Endodermal cell (in vitro differentiated cells): Measurements from ENCODE around the gene IGFL1. TPM values are rescaled to one million over a fixed set of nuclear protein-coding genes. Genes with fewer than 3 reads are reported as not detected.
"Not testable (repeated sequence)": the region's sequence is repeated elsewhere in the genome, so short reads cannot be mapped to it uniquely, and the experiment has no call there.

Experiments
- DNase-seq: peaks from one replicate; pipeline ENCODE4 v3.0.0-alpha.2; 2017
- H3K27ac ChIP-seq: 2 replicates; pipeline ENCODE4 v1.5.1; 2013; ENCODE audit warnings: mild to moderate bottlenecking, low read depth, low read length, moderate library complexity
- H3K27me3 ChIP-seq: 2 replicates; pipeline ENCODE4 v1.6.1; 2013; ENCODE audit warnings: mild to moderate bottlenecking, low read length, moderate library complexity; ENCODE audit not compliant: insufficient read depth, control insufficient read depth, poor library complexity, severe bottlenecking
- H3K36me3 ChIP-seq: 2 replicates; pipeline ENCODE4 v1.7.0; 2013; ENCODE audit warnings: mild to moderate bottlenecking, low read length, moderate library complexity; ENCODE audit not compliant: control insufficient read depth, insufficient read depth
- H3K4me1 ChIP-seq: one replicate; pipeline ENCODE4 v1.7.0; 2013; ENCODE audit warnings: low read length; ENCODE audit not compliant: control insufficient read depth, insufficient read depth
- H3K4me3 ChIP-seq: 2 replicates; pipeline ENCODE4 v1.5.1; 2013; ENCODE audit warnings: mild to moderate bottlenecking, low read length, moderate library complexity
- H3K9ac ChIP-seq: 2 replicates; pipeline ENCODE4 v1.6.1; 2013; ENCODE audit warnings: mild to moderate bottlenecking, low read length, moderate library complexity; ENCODE audit not compliant: poor library complexity, severe bottlenecking; ENCODE audit errors: extremely low read depth
- H3K9me3 ChIP-seq: 2 replicates; pipeline ENCODE4 v1.6.1; 2013; ENCODE audit warnings: mild to moderate bottlenecking, low read length, moderate library complexity; ENCODE audit not compliant: control insufficient read depth
- H3K27ac Mint-ChIP-seq: 2 replicates; pipeline ENCODE4 v1.8.0; 2020; ENCODE audit warnings: mixed read lengths
- H3K27me3 Mint-ChIP-seq: 2 replicates; pipeline ENCODE4 v1.8.0; 2021; ENCODE audit warnings: mild to moderate bottlenecking, mixed read lengths; ENCODE audit not compliant: insufficient read depth
- H3K36me3 Mint-ChIP-seq: 2 replicates; pipeline ENCODE4 v1.8.0; 2020; ENCODE audit warnings: low read depth, mixed read lengths
- H3K4me1 Mint-ChIP-seq: 2 replicates; pipeline ENCODE4 v1.8.0; 2020; ENCODE audit warnings: mixed read lengths
- H3K4me3 Mint-ChIP-seq: 2 replicates; pipeline ENCODE4 v1.8.0; 2020; ENCODE audit warnings: mild to moderate bottlenecking, moderate library complexity, mixed read lengths
- H3K9me3 Mint-ChIP-seq: 2 replicates; pipeline ENCODE4 v1.8.0; 2020; ENCODE audit warnings: mild to moderate bottlenecking, mixed read lengths
- CTCF ChIP-seq: fragments of 200-600 bp; sonication (generic); conservative IDR thresholded peaks from 2 replicates; pipeline ENCODE4 v1.5.0; 2021; ENCODE audit warnings: antibody characterized with exemption, mild to moderate bottlenecking
- WGBS, 2 experiments: methylation state at CpG; one replicate each; pipeline versions ENCODE4 v1.1.5 to v1.1.7; 2013; ENCODE audit warnings: missing lambda C conversion rate in 2 of 2, mixed read lengths in 1 of 2; ENCODE audit not compliant: insufficient coverage in 1 of 2, insufficient read length in 1 of 2; 5-methylcytosine and 5-hydroxymethylcytosine counted together
- total RNA-seq, 2 donors: library from RNA; stranded (reverse); fragmentation: NEBNext Ultra II Directional in 1 of 2; extraction: Animal tissue kit (Norgen Biotek cat#: 25700) in 1 of 2; gene quantifications; 2 replicates in 1 of 2; 3 replicates in 1 of 2; pipeline ENCODE4 v1.2.1, GENCODE V29; 2021

The IGFL1 gene
- total RNA-seq, 2 donors from 2014 or later, result not detected

- no peaks in the 10 kb centered on the region for H3K27me3 ChIP-seq
- DNase-seq, result no peak
- peak overlapping the region; percentile 59 for H3K9ac ChIP-seq
- peaks cover 42% of the 10 kb centered on the region for H3K36me3 ChIP-seq
- H3K4me1 ChIP-seq, result peaks cover 3% of the 10 kb centered on the region
- Mint-ChIP-seq H3K9me3 (peaks cover 18% of the 10 kb centered on the region), H3K4me3 (no peak overlapping the region), H3K4me1 (peaks cover 36% of the 10 kb centered on the region), H3K36me3 (peaks cover 51% of the 10 kb centered on the region), H3K27ac (peak overlapping the region; percentile 96), H3K27me3 (no peaks in the 10 kb centered on the region)
- TF ChIP-seq CTCF, result no peak
- no peak overlapping the region for H3K27ac ChIP-seq
- H3K9me3 ChIP-seq, result peaks cover 16% of the 10 kb centered on the region
- peak overlapping the region; percentile 90 for H3K4me3 ChIP-seq
- WGBS, 2 experiments, result 65 to 69% methylated on average over 5 to 7 of the region's 8 CpGs
These were observed 42.1 kb downstream of the IGFL1 start for GRCh38 chr19:46271481-46272197.

- Histone ChIP-seq H3K9ac (peak overlapping the region; percentile 44), H3K36me3 (peaks cover 38% of the 10 kb centered on the region), H3K4me3 (peak overlapping the region; percentile 90)
- peaks cover 43% of the 10 kb centered on the region for H3K36me3 Mint-ChIP-seq
- H3K27me3 Mint-ChIP-seq, H3K4me1 ChIP-seq, DNase-seq, H3K9me3 ChIP-seq, H3K9me3 Mint-ChIP-seq, H3K27ac ChIP-seq, H3K27me3 ChIP-seq, H3K27ac Mint-ChIP-seq, H3K4me3 Mint-ChIP-seq: not testable (repeated sequence)
- H3K4me1 Mint-ChIP-seq, result peaks cover 44% of the 10 kb centered on the region
- WGBS, 2 experiments, result 88 to 93% methylated on average over 5 to 6 of the region's 6 CpGs
These were observed 44.4 kb downstream of the IGFL1 start for GRCh38 chr19:46273931-46274330.

DNA sequence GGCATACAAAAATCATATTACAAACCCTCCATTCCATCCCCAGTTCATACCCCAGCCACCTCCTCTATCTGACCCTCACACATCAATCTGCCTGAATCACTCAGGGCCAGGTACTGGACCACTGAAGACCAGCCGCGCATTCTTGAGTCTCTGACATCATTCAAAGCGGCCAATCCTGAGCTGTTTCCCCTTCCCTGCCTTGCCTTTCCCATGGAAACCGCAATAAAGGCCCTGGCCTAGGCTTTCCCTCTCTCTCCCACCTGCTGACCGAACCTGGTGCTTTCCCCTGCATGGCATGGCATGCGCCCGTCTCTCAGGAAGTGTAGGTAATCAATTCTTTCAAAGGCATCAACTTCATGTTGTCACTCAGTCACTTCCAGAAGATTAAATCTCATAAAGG lies 49.6 kb downstream of the IGFL1 start:
- Histone ChIP-seq H3K9ac (peak overlapping the region; percentile 90), H3K4me1 (peaks cover 4% of the 10 kb centered on the region), H3K9me3 (no peaks in the 10 kb centered on the region), H3K4me3 (no peak overlapping the region), H3K27me3 (no peaks in the 10 kb centered on the region), H3K36me3 (peaks cover 7% of the 10 kb centered on the region), H3K27ac (no peak overlapping the region)
- WGBS, 2 experiments, result 85 to 86% methylated on average over 5 to 7 of the region's 7 CpGs
- Mint-ChIP-seq H3K4me1 (peaks cover 20% of the 10 kb centered on the region), H3K27ac (peak overlapping the region; percentile 95), H3K9me3 (no peaks in the 10 kb centered on the region), H3K4me3 (no peak overlapping the region), H3K27me3 (no peaks in the 10 kb centered on the region), H3K36me3 (peaks cover 7% of the 10 kb centered on the region)
- TF ChIP-seq CTCF, result no peak
- no peak for DNase-seq

Other genes with a start within 250 kb of the IGFL1 start
- gene CCDC61, start 234.3 kb upstream of the IGFL1 start, total RNA-seq, result 10 to 100 TPM; 23.2 to 23.6 TPM
- gene PGLYRP1, start 206.7 kb upstream of the IGFL1 start, total RNA-seq, result not detected
- gene IGFL4, start 188.7 kb upstream of the IGFL1 start, total RNA-seq, result under 1 TPM; 0.33 to 0.60 TPM
- 1 to 10 TPM in 1 of 2 donors, under 1 TPM in 1; 0.88 to 2.1 TPM for gene IGFL3, start 105.1 kb upstream of the IGFL1 start, total RNA-seq
- under 1 TPM in 1 of 2 donors, not detected in 1; 0.84 TPM for gene IGFL2, start 81.5 kb upstream of the IGFL1 start, total RNA-seq
- 10 to 100 TPM; 41.6 to 71.9 TPM for gene HIF3A, start 67.3 kb downstream of the IGFL1 start, total RNA-seq
- 100 to 1,000 TPM; 101 to 112 TPM for gene PPP5C, start 117.3 kb downstream of the IGFL1 start, total RNA-seq
- gene CCDC8, start 183.8 kb downstream of the IGFL1 start, total RNA-seq, result 10 to 100 TPM; 27.5 to 30.5 TPM
- under 1 TPM; 0.20 to 0.33 TPM for gene PNMA8C, start 199.2 kb downstream of the IGFL1 start, total RNA-seq
- 10 to 100 TPM; 17.3 to 32.5 TPM for gene PNMA8A, start 241.8 kb downstream of the IGFL1 start, total RNA-seq